LNCAP (cell line): ENCODE data around the gene GSDMA.

Source experiments
- TF ChIP-seq, protein P1 (sequence below): fragments of 450-650 bp; IDR thresholded peaks from 2 replicates; pipeline ENCODE4 v1.5.1; 2017; ENCODE audit warnings: mild to moderate bottlenecking

Gene GSDMA

DNA sequence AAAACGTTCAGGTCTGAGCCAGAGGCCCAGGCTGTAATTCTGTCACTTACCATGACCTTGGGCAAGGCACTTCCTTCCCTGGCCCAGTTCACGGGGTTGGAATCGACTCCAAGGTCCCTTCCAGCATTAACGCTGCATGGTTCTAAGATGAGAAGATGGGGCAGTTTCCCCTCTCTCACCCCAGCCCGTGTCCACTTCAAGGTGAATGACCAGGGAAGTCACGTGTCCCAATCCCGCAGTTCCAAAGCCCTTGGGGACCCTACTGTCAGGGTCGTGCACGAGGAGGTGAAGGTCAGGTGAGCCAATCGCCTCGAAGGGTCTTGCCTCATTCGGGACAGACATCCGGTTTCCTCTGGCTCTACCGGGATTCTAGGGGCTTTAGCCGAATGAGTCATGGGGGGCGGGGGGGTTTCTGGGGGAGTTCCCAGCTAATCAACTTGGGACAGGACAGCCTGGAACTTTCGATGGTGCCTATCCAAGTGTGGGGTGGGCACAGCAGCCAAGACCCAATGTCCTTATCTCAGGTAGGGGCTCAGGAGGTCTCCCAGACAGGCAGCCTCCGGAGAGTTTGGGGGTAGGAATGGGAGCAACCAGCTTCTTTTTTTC is 51.7 kb downstream of the GSDMA start:
- TF ChIP-seq, protein P1, sequence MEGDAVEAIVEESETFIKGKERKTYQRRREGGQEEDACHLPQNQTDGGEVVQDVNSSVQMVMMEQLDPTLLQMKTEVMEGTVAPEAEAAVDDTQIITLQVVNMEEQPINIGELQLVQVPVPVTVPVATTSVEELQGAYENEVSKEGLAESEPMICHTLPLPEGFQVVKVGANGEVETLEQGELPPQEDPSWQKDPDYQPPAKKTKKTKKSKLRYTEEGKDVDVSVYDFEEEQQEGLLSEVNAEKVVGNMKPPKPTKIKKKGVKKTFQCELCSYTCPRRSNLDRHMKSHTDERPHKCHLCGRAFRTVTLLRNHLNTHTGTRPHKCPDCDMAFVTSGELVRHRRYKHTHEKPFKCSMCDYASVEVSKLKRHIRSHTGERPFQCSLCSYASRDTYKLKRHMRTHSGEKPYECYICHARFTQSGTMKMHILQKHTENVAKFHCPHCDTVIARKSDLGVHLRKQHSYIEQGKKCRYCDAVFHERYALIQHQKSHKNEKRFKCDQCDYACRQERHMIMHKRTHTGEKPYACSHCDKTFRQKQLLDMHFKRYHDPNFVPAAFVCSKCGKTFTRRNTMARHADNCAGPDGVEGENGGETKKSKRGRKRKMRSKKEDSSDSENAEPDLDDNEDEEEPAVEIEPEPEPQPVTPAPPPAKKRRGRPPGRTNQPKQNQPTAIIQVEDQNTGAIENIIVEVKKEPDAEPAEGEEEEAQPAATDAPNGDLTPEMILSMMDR = no peak

DNA sequence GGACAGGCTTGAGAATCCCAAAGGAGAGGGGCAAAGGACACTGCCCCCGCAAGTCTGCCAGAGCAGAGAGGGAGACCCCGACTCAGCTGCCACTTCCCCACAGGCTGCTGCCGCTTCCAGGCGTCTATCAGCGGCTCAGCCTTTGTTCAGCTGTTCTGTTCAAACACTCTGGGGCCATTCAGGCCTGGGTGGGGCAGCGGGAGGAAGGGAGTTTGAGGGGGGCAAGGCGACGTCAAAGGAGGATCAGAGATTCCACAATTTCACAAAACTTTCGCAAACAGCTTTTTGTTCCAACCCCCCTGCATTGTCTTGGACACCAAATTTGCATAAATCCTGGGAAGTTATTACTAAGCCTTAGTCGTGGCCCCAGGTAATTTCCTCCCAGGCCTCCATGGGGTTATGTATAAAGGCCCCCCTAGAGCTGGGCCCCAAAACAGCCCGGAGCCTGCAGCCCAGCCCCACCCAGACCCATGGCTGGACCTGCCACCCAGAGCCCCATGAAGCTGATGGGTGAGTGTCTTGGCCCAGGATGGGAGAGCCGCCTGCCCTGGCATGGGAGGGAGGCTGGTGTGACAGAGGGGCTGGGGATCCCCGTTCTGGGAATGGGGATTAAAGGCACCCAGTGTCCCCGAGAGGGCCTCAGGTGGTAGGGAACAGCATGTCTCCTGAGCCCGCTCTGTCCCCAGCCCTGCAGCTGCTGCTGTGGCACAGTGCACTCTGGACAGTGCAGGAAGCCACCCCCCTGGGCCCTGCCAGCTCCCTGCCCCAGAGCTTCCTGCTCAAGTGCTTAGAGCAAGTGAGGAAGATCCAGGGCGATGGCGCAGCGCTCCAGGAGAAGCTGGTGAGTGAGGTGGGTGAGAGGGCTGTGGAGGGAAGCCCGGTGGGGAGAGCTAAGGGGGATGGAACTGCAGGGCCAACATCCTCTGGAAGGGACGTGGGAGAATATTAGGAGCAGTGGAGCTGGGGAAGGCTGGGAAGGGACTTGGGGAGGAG is 52.5 kb downstream of the GSDMA start, which contains the start of gene CSF3:
TSS of gene CSF3 (plus strand) at position 436 of the 993 bp plus-strand sequence. CDS start at position 471, 35 bp downstream.
- TF ChIP-seq, protein P1 = no peak

DNA sequence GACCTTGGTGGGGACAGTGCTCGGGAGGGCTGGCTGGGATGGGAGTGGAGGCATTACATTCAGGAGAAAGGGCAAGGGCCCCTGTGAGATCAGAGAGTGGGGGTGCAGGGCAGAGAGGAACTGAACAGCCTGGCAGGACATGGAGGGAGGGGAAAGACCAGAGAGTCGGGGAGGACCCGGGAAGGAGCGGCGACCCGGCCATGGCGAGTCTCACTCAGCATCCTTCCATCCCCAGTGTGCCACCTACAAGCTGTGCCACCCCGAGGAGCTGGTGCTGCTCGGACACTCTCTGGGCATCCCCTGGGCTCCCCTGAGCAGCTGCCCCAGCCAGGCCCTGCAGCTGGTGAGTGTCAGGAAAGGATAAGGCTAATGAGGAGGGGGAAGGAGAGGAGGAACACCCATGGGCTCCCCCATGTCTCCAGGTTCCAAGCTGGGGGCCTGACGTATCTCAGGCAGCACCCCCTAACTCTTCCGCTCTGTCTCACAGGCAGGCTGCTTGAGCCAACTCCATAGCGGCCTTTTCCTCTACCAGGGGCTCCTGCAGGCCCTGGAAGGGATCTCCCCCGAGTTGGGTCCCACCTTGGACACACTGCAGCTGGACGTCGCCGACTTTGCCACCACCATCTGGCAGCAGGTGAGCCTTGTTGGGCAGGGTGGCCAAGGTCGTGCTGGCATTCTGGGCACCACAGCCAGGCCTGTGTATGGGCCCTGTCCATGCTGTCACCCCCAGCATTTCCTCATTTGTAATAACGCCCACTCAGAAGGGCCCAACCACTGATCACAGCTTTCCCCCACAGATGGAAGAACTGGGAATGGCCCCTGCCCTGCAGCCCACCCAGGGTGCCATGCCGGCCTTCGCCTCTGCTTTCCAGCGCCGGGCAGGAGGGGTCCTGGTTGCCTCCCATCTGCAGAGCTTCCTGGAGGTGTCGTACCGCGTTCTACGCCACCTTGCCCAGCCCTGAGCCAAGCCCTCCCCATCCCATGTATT is 53.5 kb downstream of the GSDMA start:
- TF ChIP-seq, protein P1 = no peak

DNA sequence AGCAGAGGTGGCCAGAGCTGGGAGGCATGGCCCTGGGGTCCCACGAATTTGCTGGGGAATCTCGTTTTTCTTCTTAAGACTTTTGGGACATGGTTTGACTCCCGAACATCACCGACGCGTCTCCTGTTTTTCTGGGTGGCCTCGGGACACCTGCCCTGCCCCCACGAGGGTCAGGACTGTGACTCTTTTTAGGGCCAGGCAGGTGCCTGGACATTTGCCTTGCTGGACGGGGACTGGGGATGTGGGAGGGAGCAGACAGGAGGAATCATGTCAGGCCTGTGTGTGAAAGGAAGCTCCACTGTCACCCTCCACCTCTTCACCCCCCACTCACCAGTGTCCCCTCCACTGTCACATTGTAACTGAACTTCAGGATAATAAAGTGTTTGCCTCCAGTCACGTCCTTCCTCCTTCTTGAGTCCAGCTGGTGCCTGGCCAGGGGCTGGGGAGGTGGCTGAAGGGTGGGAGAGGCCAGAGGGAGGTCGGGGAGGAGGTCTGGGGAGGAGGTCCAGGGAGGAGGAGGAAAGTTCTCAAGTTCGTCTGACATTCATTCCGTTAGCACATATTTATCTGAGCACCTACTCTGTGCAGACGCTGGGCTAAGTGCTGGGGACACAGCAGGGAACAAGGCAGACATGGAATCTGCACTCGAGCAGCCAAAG is 54.7 kb downstream of the GSDMA start:
- TF ChIP-seq, protein P1 = no peak

DNA sequence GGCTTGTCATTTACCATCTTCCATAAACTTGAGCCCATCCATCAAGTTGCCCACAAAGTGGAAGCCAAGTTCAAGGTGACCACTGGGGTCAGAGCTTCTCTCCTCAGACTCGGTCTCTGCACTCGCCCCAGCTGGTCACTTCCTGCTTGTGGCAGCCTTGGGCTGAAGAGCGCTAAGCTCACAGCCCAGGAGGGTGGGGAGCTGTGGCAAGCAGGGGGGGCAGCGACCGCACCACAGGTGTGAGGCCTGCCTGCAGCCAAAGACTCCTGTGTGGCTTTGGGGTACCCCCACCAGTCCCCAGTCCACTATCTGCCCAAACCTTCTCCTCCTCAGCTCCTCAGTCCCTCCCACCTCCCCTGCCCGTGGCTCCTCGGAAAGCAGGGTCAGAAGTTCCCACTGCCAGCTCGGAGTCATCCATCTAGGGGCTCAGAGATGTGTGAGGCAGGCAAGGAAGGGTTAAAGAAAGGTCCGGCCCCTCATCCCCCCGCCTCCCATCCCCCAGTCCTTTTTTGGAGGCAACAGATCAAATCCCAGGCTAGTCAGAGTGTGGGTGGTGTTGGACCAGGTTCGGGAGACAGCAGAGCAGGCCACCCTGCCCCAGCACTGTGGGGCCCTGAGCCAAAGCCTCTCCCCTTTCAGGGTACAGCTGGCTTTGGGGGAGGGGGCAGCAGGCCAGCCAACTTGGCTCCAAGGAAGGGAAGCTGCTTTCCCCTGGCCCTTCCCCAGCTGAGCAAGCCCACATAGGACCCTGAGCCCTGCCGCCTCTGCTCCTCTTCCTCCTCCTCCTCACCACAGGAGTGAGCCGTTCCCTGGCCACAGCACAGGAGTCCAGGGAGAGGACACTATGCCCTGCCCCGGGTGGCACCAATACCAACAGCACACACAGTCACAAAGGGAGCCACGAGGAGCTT is 55.7 kb downstream of the GSDMA start:
- TF ChIP-seq, protein P1 = no peak

DNA sequence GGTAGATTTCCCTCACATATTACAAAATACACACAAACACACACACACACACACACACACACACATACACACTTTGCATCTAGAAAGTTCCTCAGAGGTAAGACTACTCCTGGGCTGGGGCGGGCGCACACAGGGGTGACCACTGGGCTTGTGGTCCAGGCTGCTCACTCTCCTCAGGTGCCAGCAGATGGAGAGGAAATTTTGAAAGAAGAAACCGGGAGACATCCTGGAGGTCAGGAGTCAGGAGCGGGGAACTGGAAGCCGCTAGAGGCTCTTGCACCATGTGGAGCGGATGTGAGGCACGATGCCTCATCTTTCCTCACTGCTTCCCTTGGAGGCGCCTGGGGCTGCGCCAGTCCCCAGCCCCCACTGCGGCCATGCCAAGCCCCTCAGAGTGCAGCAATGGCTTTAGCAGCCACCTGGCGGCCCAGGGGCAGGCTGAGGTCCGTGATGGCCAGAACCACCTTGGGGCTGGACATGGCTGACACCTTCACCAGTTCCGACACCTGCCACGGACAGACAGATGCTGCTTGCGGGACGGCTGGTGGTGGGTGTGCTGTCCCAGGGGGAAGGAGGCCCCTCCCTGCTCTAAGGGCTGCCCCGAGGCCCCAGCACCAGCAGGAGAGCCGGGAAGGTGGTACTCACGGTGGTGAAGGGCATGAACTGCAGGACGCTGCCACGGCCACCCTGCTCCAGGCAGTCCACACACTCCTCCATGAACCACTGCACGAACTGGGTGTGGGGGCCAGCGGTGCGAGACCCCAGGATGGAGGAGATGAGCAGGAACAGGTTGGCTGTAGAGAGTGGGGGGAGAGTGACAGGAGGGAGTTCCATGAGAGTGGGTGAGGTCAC is 56.6 kb downstream of the GSDMA start:
- TF ChIP-seq, protein P1 = no peak
